Body of pancreas (tissue), 4 donors: Measurements from ENCODE around the gene PTH2R.

ENCODE experiments used
- POLR2A ChIP-seq, 3 donors: fragments of 450-650 bp; IDR thresholded peaks; one replicate each; pipeline ENCODE4 v1.6.1; 2016; ENCODE audit warnings: antibody characterized with exemption in 3 of 3, mild to moderate bottlenecking in 2 of 3
- TF ChIP-seq, protein P1 (sequence below), 7 experiments: fragments of 450-650 bp in 4 of 7; fragments of 200-600 bp in 3 of 7; sonication (generic) in 3 of 7; IDR thresholded peaks; one replicate each; pipeline ENCODE4 v1.5.1; 2016 to 2019; ENCODE audit warnings: antibody characterized with exemption in 7 of 7

GRCh38 chr2:208413931-208414330, 7.3 kb downstream of the PTH2R start:
- TF ChIP-seq, protein P1, sequence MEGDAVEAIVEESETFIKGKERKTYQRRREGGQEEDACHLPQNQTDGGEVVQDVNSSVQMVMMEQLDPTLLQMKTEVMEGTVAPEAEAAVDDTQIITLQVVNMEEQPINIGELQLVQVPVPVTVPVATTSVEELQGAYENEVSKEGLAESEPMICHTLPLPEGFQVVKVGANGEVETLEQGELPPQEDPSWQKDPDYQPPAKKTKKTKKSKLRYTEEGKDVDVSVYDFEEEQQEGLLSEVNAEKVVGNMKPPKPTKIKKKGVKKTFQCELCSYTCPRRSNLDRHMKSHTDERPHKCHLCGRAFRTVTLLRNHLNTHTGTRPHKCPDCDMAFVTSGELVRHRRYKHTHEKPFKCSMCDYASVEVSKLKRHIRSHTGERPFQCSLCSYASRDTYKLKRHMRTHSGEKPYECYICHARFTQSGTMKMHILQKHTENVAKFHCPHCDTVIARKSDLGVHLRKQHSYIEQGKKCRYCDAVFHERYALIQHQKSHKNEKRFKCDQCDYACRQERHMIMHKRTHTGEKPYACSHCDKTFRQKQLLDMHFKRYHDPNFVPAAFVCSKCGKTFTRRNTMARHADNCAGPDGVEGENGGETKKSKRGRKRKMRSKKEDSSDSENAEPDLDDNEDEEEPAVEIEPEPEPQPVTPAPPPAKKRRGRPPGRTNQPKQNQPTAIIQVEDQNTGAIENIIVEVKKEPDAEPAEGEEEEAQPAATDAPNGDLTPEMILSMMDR (IDR thresholded peaks at IDR 0.05) = no peak
- no peak for TF ChIP-seq POLR2A (IDR thresholded peaks at IDR 0.05)
